NCI-H82 treated with DMSO at 0.1 percent for 48 hours (cell line): ENCODE results near the gene INO80C.

Experiments
- DNase-seq: peaks from one replicate; lab custom pipeline; 2025; ENCODE audit not compliant: unreplicated experiment; lab: John Stamatoyannopoulos, UW

Gene INO80C

DNA sequence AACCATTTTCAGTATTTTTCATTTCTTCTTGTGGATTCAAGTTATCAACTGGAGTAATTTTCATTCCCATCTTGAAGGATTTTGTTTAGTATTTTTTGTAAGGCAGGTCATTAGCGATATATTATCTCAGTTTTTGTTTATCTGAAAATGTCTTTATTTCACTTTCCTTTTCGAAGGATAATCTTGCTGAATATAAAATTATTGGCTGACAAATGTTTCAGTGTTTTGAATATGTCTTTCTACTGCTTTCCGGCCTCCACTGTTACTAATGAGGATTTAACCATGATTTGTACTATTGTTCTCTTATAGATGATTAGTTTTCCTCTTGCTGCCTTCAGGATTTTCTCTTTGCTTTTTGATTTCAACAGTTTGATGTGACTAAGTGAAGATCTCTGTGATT is 62.4 kb downstream of the INO80C start:
- DNase-seq, result no peak

DNA sequence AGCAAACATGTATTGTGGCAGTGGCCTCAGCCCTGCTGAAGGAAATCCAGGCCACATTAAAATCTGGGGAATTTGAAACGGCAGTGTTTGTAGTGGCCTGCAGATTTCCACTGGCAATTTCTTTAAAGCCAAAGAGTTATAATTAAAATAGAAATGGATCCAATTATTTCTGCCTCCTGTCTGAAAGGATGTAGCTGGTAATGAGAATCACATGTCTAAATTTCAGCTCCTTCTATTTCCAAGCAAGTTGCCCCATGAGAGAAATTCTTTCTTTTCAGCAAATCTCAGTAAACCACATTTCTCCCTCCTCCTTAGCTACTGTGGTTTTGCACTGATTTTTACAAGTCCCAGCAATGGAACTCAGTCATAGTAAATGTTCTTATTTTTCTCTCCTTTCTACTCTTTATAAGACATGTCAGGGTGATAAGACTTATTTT is 65.2 kb downstream of the INO80C start:
- DNase-seq, result no peak

DNA sequence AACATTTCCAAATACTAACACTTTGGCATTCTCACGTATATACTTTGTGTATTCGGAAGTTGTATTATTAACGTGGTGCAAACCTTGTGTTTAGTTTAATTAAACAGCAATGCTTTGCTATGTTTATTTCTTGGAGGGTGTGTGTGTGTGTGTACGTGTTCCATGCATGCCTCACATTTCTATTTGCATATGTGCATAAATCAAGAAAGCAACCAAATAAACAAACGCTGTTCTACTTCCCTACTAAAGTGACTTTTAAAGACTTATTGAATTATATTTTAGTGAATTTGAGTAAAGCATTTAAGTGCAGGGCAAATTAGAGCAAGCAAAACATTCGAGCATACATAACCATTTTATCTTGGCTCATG is 66.4 kb downstream of the INO80C start:
- DNase-seq, result no peak

- DNase-seq, result no peak
These were observed 66.9 kb downstream of the INO80C start for GRCh38 chr18:35430721-35431373.

GRCh38 chr18:35426786-35427185 is 71.0 kb downstream of the INO80C start:
- DNase-seq, result no peak

GRCh38 chr18:35424356-35424755 is 73.4 kb downstream of the INO80C start:
- no peak for DNase-seq

DNA sequence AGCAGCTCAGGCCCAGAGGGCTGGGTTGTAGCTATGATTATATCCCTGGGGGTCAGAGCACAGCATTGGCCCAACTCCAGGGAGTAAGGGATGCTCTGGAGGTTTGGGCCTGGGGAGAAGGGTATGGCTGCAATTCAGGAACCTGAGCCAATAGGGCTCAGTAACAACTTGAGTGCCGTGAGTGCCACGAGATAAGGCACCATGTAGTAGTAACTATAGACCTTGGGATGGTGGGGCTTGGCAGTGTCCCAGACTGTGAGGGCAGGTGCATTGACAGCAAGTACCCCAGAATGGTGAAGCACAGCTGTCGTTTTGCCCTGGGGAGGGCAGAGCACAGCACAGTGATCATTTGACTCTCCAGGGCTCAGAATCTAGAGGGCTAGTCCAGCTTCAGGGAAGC is 75.5 kb downstream of the INO80C start:
- no peak for DNase-seq

- no peak for DNase-seq
These were observed 79.2 kb downstream of the INO80C start for GRCh38 chr18:35418610-35419009.
